Colonic mucosa (tissue), 4 donors: ENCODE results near the gene PLCG1. TPM values are rescaled to one million over a fixed set of nuclear protein-coding genes. Genes with fewer than 3 reads are reported as not detected.
"Not testable (repeated sequence)": the region's sequence is repeated elsewhere in the genome, so short reads cannot be mapped to it uniquely, and the experiment has no call there.

Source experiments
- DNase-seq: peaks from one replicate; pipeline ENCODE4 v3.0.0-alpha.2; 2020
- H3K27ac ChIP-seq: fragments of 200-600 bp; one replicate; pipeline ENCODE4 v1.8.0; 2021
- H3K27me3 ChIP-seq: fragments of 200-600 bp; one replicate; pipeline ENCODE4 v1.8.0; 2021
- H3K36me3 ChIP-seq: fragments of 200-600 bp; one replicate; pipeline ENCODE4 v1.8.0; 2021
- H3K4me1 ChIP-seq: fragments of 200-600 bp; one replicate; pipeline ENCODE4 v1.8.0; 2021; ENCODE audit warnings: mild to moderate bottlenecking
- H3K4me3 ChIP-seq: fragments of 200-600 bp; one replicate; pipeline ENCODE4 v1.8.0; 2021
- H3K9ac ChIP-seq, 2 donors: one replicate each; pipeline ENCODE4 v1.7.0; 2013; ENCODE audit warnings: control low read depth in 2 of 2, low read depth in 2 of 2, low read length in 2 of 2
- H3K9me3 ChIP-seq: fragments of 200-600 bp; one replicate; pipeline ENCODE4 v1.8.0; 2021
- intact Hi-C: fragments of 100-400 bp; cut with DNase I; formaldehyde crosslinking; loops from one replicate; pipeline ENCODE4 v1.14.1; 2022
- total RNA-seq, 2 donors: library from RNA; stranded (reverse); fragmentation: NEBNext Ultra II Directional in 1 of 2; extraction: Animal tissue kit (Norgen Biotek cat#: 25700) in 1 of 2; gene quantifications; one replicate each; pipeline ENCODE4 v1.2.1, GENCODE V29; 2021
- TF ChIP-seq, protein P1 (sequence below): fragments of 200-600 bp; IDR thresholded peaks from one replicate; pipeline ENCODE4 v1.8.0; 2022; ENCODE audit warnings: antibody characterized with exemption, mild to moderate bottlenecking
- donor health status: healthy.
- donor health status: DM: no; HTN: no; CAD: no.
- donor health status: DM: no; HTN: no; CAD: no.

The PLCG1 gene
- total RNA-seq, 2 donors from 2014 or later = 57.3 to 67.4 TPM

DNA sequence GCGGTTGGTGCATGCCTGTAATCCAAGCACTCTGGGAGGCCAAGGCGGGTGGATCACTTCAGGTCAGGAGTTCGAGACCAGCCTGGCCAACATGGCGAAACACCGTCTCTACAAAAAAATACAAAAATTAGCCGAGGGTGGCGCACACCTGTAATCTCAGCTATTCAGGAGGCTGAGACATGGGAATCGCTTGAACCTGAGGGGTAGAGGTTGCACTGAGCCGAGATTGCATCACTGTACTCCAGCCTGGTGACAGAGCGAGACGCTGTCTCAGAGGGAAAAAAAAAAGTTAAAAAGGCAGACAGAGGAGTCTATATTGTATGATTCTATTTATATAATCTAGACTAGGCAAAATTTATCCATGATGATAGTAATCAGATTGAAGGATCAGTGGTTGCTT is 27.3 kb upstream of the PLCG1 start:
- H3K9ac ChIP-seq = no peak overlapping the region
- peaks cover 16% of the 10 kb centered on the region for H3K36me3 ChIP-seq
- H3K9me3 ChIP-seq = no peaks in the 10 kb centered on the region
- no peaks in the 10 kb centered on the region for H3K4me1 ChIP-seq
- no peak overlapping the region for H3K4me3 ChIP-seq
- TF ChIP-seq, protein P1, sequence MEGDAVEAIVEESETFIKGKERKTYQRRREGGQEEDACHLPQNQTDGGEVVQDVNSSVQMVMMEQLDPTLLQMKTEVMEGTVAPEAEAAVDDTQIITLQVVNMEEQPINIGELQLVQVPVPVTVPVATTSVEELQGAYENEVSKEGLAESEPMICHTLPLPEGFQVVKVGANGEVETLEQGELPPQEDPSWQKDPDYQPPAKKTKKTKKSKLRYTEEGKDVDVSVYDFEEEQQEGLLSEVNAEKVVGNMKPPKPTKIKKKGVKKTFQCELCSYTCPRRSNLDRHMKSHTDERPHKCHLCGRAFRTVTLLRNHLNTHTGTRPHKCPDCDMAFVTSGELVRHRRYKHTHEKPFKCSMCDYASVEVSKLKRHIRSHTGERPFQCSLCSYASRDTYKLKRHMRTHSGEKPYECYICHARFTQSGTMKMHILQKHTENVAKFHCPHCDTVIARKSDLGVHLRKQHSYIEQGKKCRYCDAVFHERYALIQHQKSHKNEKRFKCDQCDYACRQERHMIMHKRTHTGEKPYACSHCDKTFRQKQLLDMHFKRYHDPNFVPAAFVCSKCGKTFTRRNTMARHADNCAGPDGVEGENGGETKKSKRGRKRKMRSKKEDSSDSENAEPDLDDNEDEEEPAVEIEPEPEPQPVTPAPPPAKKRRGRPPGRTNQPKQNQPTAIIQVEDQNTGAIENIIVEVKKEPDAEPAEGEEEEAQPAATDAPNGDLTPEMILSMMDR = no peak
- no peak overlapping the region for H3K27ac ChIP-seq
- H3K27me3 ChIP-seq = no peaks in the 10 kb centered on the region
- DNase-seq = no peak
- intact Hi-C loops = no loop called here

DNA sequence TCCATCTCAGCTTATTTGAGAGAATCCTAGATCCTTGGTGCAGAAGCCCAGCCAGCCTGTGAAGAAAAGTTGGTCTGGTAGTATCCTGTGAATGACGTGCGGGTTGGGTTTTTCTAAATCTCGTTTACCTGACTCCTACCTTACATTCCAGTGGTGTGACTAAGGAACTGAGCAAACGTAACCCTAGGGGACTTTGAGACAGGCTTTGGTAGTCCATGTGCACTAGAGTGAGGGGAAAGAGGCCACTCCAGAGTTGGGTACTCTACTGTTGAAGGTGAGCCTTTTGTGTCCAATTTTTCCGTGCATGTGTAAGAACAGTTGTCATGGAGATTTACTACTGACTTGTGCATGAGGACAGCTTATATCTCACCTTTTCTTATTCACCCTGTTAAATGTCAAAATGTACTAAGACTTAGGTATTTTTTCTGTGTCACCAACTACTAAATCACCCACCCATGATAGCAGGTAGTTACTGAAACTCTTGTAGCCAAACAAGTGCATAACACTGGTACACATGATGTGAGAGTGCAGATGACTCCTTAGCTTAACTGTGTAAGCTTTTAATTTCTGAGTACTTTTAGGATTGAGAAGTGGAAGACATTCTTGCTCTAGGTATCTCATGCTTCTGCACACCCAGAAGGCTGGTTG is 26.3 kb upstream of the PLCG1 start:
- H3K36me3 ChIP-seq = peaks cover 26% of the 10 kb centered on the region

DNA sequence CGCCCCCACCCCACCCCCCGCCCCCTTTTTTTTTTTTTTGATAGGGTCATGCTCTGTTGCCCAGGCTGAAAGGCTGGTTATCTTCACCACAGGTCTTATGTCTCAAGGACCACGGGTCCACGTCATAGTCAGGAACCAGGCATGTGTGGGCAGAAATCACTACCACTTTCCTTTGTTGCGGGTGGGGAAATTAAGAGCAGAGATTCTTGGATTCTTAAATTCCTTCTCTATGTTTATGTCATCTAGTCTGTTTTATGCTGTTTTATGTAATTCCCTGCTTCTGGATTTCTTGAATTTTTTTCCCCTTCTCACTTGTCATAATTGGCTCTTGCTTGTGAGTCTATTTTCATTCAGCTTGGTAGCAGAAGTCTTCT is 25.8 kb upstream of the PLCG1 start:
- no peak overlapping the region for H3K9ac ChIP-seq
- intact Hi-C loops = no loop called here
- no peak for DNase-seq
- TF ChIP-seq, protein P1 = no peak
- H3K36me3 ChIP-seq = peaks cover 31% of the 10 kb centered on the region
- no peak overlapping the region for H3K27ac ChIP-seq
- H3K27me3 ChIP-seq = no peaks in the 10 kb centered on the region
- no peak overlapping the region for H3K4me3 ChIP-seq
- H3K4me1 ChIP-seq = no peaks in the 10 kb centered on the region
- H3K9me3 ChIP-seq = no peaks in the 10 kb centered on the region

More for the DNA sequence above, 26.3 kb upstream of the PLCG1 start:
- intact Hi-C loops = no loop called here
- no peaks in the 10 kb centered on the region for H3K4me1 ChIP-seq
- no peak for DNase-seq
- H3K9me3 ChIP-seq = no peaks in the 10 kb centered on the region
- no peak overlapping the region for H3K27ac ChIP-seq
- TF ChIP-seq, protein P1 = no peak
- H3K27me3 ChIP-seq = no peaks in the 10 kb centered on the region
- H3K9ac ChIP-seq = no peak overlapping the region
- H3K4me3 ChIP-seq = no peak overlapping the region

DNA sequence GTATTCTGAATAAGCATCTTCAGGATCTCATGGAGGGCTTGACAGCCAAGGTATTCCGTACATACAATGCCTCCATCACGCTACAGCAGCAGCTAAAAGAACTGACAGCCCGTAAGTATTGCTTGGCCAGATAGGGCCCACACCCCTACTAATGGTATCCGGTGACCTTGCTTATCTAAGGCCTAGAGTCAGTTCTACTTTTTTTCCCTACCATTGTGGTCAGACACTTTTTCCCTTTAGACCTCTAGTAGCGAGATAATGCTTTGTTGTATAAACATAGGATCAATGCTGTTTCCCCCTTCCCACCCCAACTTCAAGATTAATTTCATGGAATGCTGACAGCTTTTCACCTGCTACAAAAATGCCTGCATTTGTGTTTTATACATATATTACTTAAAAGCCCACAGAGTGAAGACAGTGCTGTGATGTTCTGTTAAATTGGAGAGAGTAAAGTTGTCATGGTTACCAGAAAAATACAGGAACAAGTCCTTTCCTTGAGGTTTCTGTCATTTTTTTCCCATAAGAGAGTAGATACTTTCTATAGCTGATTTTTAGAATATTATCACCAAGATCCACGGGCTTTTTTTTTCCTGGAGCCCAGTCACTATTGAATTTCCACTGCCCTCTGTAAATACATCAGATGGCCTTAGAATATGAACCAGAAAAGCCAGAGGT is 20.9 kb upstream of the PLCG1 start:
- DNase-seq = no peak
- H3K4me1 ChIP-seq = no peaks in the 10 kb centered on the region
- no peaks in the 10 kb centered on the region for H3K9me3 ChIP-seq
- no peak overlapping the region for H3K4me3 ChIP-seq
- no peak overlapping the region for H3K27ac ChIP-seq
- no peaks in the 10 kb centered on the region for H3K27me3 ChIP-seq
- TF ChIP-seq, protein P1 = no peak
- intact Hi-C loops = no loop called here
- H3K36me3 ChIP-seq = peaks cover 39% of the 10 kb centered on the region
- no peak overlapping the region for H3K9ac ChIP-seq

DNA sequence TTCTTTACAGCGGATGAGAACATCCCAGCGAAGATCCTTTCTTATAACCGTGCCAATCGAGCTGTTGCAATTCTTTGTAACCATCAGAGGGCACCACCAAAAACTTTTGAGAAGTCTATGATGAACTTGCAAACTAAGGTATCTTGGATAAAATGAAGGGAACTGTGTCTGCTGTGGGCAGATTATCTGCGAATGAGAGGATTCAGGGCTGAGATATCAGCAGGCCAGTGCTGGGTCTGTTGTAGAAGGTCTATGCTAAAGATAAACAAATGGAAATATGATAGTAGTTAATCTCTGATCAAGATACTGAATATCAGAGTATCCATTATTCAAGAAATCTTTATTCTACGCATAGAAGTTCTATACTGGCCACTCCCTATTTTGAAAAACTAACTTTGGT is 19.2 kb upstream of the PLCG1 start:
- H3K9ac ChIP-seq, H3K4me3 ChIP-seq, DNase-seq, H3K9me3 ChIP-seq, H3K4me1 ChIP-seq, H3K27me3 ChIP-seq, intact Hi-C loops: not testable (repeated sequence)
- Histone ChIP-seq H3K36me3 (peaks cover 31% of the 10 kb centered on the region), H3K27ac (peak overlapping the region; percentile 3)

DNA sequence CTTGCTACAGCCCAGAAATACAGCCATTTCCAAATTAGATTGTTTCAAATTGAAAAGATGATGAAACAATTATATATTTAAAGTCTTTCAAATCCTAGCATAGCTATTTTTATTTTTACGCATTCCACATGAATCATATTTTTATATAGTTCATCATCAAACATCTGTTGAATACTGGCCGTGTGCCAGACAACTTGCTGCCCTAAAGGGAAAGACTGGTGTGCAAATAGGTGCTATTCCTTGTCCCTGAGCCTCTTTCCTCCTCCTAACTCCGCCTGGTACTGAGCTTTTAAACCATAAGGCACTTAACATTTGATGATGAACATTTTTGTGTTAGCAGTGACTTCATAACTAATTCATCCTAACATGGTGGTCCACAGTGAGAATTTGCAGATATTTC is 18.7 kb upstream of the PLCG1 start:
- intact Hi-C loops = no loop called here
- H3K4me1 ChIP-seq = no peaks in the 10 kb centered on the region
- TF ChIP-seq, protein P1 = no peak

More for the DNA sequence above, 18.7 kb upstream of the PLCG1 start:
- no peak for DNase-seq
- no peak overlapping the region for H3K9ac ChIP-seq
- no peaks in the 10 kb centered on the region for H3K9me3 ChIP-seq
- no peak overlapping the region for H3K4me3 ChIP-seq
- peak overlapping the region; percentile 3 for H3K27ac ChIP-seq
- H3K36me3 ChIP-seq = peaks cover 28% of the 10 kb centered on the region
- H3K27me3 ChIP-seq = no peaks in the 10 kb centered on the region
